ENCODE data around the gene PTRH1.
"Not testable (repeated sequence)": the region's sequence is repeated elsewhere in the genome, so short reads cannot be mapped to it uniquely, and the experiment has no call there.

PTRH1 gene

GRCh38 chr9:127715470-127716337 is at the start of gene PTRH1, which contains the start of gene TTC16:
Gene PTRH1 (minus strand): TSS chr9:127715663. CDS start chr9:127715639, 24 bp downstream.
Gene TTC16 (plus strand): TSS chr9:127716079. CDS start chr9:127716146, 67 bp downstream.
- DNase-seq: peak; percentile 94

DNA sequence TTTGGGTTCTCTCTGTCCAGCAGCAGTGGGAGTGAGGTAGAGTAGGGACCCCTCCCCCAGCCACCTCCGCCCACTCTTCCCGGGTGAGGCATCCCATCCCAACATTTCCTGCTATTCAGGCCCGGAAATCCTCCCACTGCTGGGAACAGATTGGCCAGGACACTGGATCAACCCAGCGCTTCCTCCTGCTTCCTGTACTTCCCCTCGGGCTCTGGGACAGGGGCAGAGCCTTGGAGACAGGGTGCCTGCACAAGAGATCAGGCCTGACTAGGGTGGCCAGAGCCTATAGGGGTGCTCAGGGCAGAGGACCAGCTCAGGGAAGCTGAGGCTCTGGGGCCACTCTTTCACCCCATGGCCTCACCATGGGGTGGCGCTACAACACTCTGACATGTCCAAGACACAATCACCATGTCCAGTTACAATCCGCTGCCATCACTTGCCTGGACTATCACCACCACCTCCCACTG is 48.5 kb upstream of the PTRH1 start:
- DNase-seq: no peak

DNA sequence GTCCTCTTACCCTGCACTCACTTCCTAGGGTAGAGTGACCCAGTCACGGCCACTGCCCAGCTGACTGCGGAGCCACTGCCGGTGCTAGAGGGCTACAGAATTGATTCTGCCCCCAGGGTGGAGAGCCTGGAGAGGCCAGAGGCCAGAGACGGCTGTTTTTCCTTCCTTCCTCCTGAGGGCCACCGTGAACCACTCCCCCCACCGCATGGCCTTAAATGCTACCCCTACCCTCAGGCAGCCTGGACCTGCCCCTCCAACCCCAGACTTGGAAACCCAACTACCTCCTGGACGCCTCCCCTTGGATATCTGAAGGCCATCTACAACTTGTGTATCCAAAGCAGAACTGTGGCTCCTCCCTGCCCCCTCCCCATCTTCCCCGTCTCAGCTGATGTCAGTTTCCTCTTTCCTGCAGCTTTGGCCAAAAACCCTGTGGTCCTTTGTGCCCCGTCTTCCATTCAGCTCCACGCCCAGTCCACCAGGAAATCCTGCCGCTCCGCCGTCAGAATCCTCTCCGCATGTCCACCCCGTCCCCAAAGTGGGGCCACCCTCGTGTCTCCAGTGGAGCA is 46.7 kb upstream of the PTRH1 start:
- DNase-seq: no peak

DNA sequence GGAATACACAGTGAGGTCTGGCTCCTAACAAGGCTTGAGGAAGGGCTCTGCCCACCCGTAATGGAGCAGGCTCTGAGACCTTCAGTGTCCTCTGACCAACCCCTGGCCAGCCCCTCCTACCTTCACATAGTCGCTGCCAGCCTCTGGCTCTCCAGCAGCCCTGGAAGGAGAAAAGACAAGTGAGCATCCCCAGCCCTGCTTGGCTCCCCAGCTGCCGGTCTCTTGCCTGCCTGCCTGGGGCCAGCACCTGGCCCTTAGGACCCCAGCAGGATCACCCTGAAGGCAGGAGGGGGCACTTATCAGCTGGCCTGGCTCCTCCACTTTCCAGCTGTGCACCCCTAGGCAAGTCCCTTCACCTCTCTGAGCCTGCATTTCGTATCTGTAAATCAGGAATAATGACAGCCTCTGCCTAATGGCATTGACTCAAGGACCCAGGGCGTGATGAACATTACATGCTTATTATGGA is 46.1 kb upstream of the PTRH1 start:
- no peak for DNase-seq

GRCh38 chr9:127761061-127761460 is 45.6 kb upstream of the PTRH1 start:
- DNase-seq: no peak

DNA sequence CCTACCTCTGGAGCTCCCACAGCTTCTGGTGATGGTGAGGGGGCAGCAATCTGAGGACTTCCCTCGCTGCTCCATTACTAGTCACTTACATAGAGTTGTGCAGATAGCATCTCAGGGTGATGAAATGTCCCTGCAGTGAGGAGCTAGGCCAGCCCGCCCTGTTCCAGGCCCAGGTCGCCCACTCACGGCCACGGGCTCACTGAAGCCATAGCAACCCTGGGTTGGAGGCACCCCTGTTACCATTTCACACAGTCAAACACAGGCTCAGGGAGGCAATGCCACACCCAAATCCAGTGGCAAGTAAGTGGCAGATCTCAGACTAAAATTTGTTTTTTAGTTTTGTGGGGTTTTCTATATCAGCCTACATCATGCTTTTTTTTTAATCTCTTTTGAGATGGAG is 43.4 kb upstream of the PTRH1 start:
- DNase-seq: no peak

DNA sequence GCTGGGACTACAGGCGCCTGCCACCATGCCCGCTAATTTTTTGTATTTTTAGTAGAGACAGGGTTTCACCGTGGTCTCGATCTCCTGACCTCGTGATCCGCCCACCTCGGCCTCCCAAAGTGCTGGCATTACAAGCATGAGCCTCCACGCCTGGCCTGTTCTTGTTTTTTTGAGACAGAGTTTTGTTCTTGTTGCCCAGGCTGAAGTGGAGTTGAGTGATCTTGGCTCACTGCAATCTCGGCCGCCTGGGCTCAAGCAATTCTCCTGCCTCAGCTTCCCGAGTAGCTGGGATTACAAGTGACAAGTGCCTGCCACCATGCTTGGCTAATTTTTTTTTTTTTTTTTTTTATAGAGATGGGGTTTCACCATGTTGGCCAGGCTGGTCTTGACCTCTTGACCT is 41.3 kb upstream of the PTRH1 start:
- DNase-seq: not testable (repeated sequence)

GRCh38 chr9:127756233-127756632 is 40.8 kb upstream of the PTRH1 start:
- no peak for DNase-seq

- no peak for DNase-seq
Measured at GRCh38 chr9:127755061-127756060, 39.9 kb upstream of the PTRH1 start.

DNA sequence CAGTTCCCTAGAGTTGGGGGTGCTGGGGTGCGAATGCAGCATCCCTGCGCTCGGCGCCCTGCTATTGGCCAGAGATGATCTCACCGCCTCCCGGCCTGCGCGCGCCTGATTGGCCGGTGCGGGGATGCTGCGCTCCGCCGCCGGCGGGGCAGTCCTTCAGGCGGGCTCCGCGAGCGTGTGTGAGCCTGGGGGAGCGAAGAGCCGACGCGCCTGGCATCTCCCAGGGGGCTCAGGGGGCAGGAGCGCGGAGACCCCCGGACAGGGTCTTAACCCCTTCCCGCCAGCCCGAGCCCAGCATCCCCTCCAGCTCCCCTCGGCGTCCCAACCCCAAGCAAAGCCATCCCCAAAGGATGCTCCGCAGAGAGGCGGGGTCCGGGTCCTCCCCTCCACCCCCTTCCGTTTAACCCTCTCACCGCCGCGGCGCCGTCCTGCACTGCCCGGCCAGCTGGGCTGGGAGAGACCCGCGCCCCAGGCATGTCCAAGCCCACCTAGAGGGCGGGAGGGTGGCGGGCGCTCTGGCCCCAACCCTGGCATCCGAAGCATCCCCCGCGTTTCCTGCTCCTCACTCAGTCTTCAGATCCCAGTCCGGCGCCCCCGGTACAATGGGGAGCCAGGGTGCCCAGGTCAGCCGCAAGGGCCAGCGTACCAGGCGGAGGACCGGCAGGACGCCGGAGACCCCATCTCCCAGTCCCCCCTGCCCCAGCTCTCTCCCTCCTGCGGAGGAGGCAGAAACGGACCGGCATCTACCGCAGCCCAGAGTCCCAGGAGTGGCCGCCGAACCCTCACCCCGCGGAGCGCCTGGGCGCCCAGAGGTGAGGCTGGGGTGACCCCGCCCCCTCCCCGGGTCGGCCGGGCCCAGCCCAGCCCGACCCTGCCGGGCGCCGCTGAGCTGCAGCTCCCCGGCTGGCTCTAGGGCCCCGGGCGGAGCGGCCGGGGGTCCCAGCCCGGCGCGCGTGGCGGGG is 38.9 kb upstream of the PTRH1 start:
- no peak for DNase-seq

DNA sequence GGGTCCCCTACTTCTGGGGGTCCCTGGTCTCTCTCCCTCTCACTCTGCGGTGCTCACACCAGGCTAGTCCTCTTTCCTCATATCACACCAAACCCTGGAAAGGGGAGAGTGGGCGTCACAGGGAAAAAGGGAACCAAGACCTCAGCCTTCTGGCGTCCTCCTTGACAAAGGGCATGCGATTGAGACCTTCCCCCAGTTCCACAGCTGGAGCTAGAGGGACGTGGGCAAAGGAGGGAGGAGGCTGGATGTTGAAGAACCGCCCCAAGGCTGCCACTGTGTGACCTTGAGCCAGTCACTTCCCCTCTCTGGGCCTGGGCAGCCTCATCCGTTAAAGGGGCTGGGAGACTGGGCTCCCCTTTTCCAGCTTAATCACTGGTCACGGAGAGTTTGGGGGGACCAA is 38.2 kb upstream of the PTRH1 start:
- DNase-seq: no peak

GRCh38 chr9:127753148-127753547 is 37.7 kb upstream of the PTRH1 start:
- no peak for DNase-seq

GRCh38 chr9:127751269-127752054 is 36.0 kb upstream of the PTRH1 start:
- no peak for DNase-seq

GRCh38 chr9:127749090-127749787 is 33.8 kb upstream of the PTRH1 start:
- no peak for DNase-seq

GRCh38 chr9:127746959-127747569 is 31.6 kb upstream of the PTRH1 start:
- DNase-seq: no peak

- no peak for DNase-seq
Measured at GRCh38 chr9:127744398-127745110, 29.1 kb upstream of the PTRH1 start.

- no peak for DNase-seq
Measured at GRCh38 chr9:127742435-127743088, 27.1 kb upstream of the PTRH1 start.

GRCh38 chr9:127741831-127742434 is 26.5 kb upstream of the PTRH1 start:
- DNase-seq: no peak
